Glomerular visceral epithelial cell (primary cell): ENCODE measurements around the gene CFC1.
"Not testable (repeated sequence)": the region's sequence is repeated elsewhere in the genome, so short reads cannot be mapped to it uniquely, and the experiment has no call there.

Source experiments
- DNase-seq: peaks from one replicate; pipeline ENCODE4 v3.0.0-alpha.2; 2016; ENCODE audit errors: extremely low spot score

Gene CFC1

GRCh38 chr2:130583582-130583981 lies 15.8 kb downstream of the CFC1 start:
- not testable (repeated sequence) for DNase-seq

GRCh38 chr2:130582970-130583369 lies 16.4 kb downstream of the CFC1 start:
- not testable (repeated sequence) for DNase-seq

- DNase-seq = not testable (repeated sequence)
Observed at GRCh38 chr2:130581491-130581890, 17.9 kb downstream of the CFC1 start.

GRCh38 chr2:130579121-130579520 lies 20.3 kb downstream of the CFC1 start:
- DNase-seq = not testable (repeated sequence)

GRCh38 chr2:130577559-130577958 lies 21.8 kb downstream of the CFC1 start:
- DNase-seq = not testable (repeated sequence)

- not testable (repeated sequence) for DNase-seq
Observed at GRCh38 chr2:130576209-130576784, 23.1 kb downstream of the CFC1 start.

- not testable (repeated sequence) for DNase-seq
Observed at GRCh38 chr2:130574230-130574629, 25.1 kb downstream of the CFC1 start.

- not testable (repeated sequence) for DNase-seq
Observed at GRCh38 chr2:130571929-130572328, 27.4 kb downstream of the CFC1 start.

GRCh38 chr2:130566165-130566564 lies 33.2 kb downstream of the CFC1 start:
- not testable (repeated sequence) for DNase-seq

GRCh38 chr2:130556441-130556840 lies 42.9 kb downstream of the CFC1 start:
- not testable (repeated sequence) for DNase-seq

GRCh38 chr2:130554178-130554577 lies 45.2 kb downstream of the CFC1 start:
- not testable (repeated sequence) for DNase-seq

GRCh38 chr2:130549475-130549874 lies 49.9 kb downstream of the CFC1 start:
- DNase-seq = not testable (repeated sequence)

GRCh38 chr2:130548418-130548817 lies 51.0 kb downstream of the CFC1 start:
- DNase-seq = not testable (repeated sequence)

- DNase-seq = not testable (repeated sequence)
Observed at GRCh38 chr2:130544978-130545377, 54.4 kb downstream of the CFC1 start.

- DNase-seq = not testable (repeated sequence)
Observed at GRCh38 chr2:130543785-130544528, 55.4 kb downstream of the CFC1 start.

- DNase-seq = not testable (repeated sequence)
Observed at GRCh38 chr2:130542789-130543188, 56.6 kb downstream of the CFC1 start.
